Stomach (tissue), 9 donors: ENCODE data around the gene BACE2. TPM values are rescaled to one million over a fixed set of nuclear protein-coding genes. Genes with fewer than 3 reads are reported as not detected.

ENCODE experiments used
- DNase-seq, 2 donors: peaks; one replicate each; pipeline versions ENCODE4 v3.0.0 to v3.0.0-alpha.2; 2013 to 2019
- H3K27ac ChIP-seq, 5 donors: fragments of 200-600 bp in 4 of 5; sonication (generic) in 4 of 5; one replicate each; pipeline ENCODE4 v1.5.1; 2013 to 2019; ENCODE audit warnings: mild to moderate bottlenecking in 1 of 5, moderate library complexity in 1 of 5
- H3K27me3 ChIP-seq, 3 donors: fragments of 200-600 bp; sonication (generic); one replicate each; pipeline ENCODE4 v1.5.1; 2017 to 2019; ENCODE audit warnings: mixed run types in 1 of 3
- H3K36me3 ChIP-seq, 4 donors: fragments of 200-600 bp; sonication (generic); 1 replicate in 3 of 4; 2 replicates in 1 of 4; pipeline ENCODE4 v1.5.1; 2016 to 2019
- H3K4me1 ChIP-seq, 4 donors: fragments of 200-600 bp; sonication (generic); one replicate each; pipeline ENCODE4 v1.5.1; 2016 to 2019
- H3K4me3 ChIP-seq, 4 donors: fragments of 200-600 bp; sonication (generic) in 3 of 4; one replicate each; pipeline ENCODE4 v1.5.1; 2016 to 2019; ENCODE audit warnings: mild to moderate bottlenecking in 1 of 4
- H3K9me3 ChIP-seq, 4 donors: fragments of 200-600 bp; sonication (generic); one replicate each; pipeline ENCODE4 v1.5.1; 2016 to 2019
- CTCF ChIP-seq, 7 experiments: fragments of 450-650 bp in 4 of 7; fragments of 200-600 bp in 3 of 7; sonication (generic) in 3 of 7; IDR thresholded peaks; one replicate each; pipeline ENCODE4 v1.5.1; 2016 to 2019; ENCODE audit warnings: antibody characterized with exemption in 7 of 7, control low read depth in 2 of 7, mild to moderate bottlenecking in 1 of 7
- EP300 ChIP-seq: sonication (generic); formaldehyde crosslinking; IDR thresholded peaks from one replicate; pipeline ENCODE4 v1.6.1; 2017; ENCODE audit warnings: antibody characterized with exemption
- POLR2A ChIP-seq, 4 donors: fragments of 450-650 bp; IDR thresholded peaks; one replicate each; pipeline ENCODE4 v1.6.1; 2016; ENCODE audit warnings: antibody characterized with exemption in 4 of 4, control low read depth in 2 of 4, mild to moderate bottlenecking in 1 of 4, moderate library complexity in 1 of 4
- POLR2AphosphoS5 ChIP-seq, 3 donors: sonication (generic); formaldehyde crosslinking; IDR thresholded peaks; one replicate each; pipeline ENCODE4 v1.6.1; 2016; ENCODE audit warnings: antibody characterized with exemption in 3 of 3
- WGBS, 5 donors: extraction: QIAGEN DNeasy Blood & Tissue Kit in 3 of 5; methylation state at CpG; one replicate each; pipeline versions ENCODE4 v1.1.5 to v1.1.7; 2013 to 2018; 5-methylcytosine and 5-hydroxymethylcytosine counted together
- intact Hi-C: fragments of 100-400 bp; cut with DNase I; formaldehyde crosslinking; loops from one replicate; pipeline ENCODE4 v1.15.1; 2023; ENCODE audit warnings: low total_unique reads
- polyA plus RNA-seq, 3 donors: library from polyadenylated mRNA; stranded (reverse); fragments of 200-250 nt; gene quantifications; one replicate each; pipeline ENCODE4 v1.2.3, GENCODE V29; 2013
- total RNA-seq, 5 donors: library from RNA; depleted of rRNA; stranded (reverse); fragments of >200 nt; gene quantifications; one replicate each; pipeline versions ENCODE4 v1.1.0 to v1.2.3, GENCODE V29; 2014 to 2016
- donor health status: healthy with polysubstance abuse.
- donor health status: Bipolar disorder and iron deficiency.
- donor health status: healthy.

BACE2 gene
- total and polyA plus RNA-seq, 8 donors: 7.6 to 244 (median 51.4) TPM

- WGBS, 5 donors: 87 to 93% (median 89%) methylated on average over 5 of the region's 5 CpGs
These were observed 5.9 kb upstream of the BACE2 start for GRCh38 chr21:41162096-41162495.

GRCh38 chr21:41163091-41163490 lies 4.9 kb upstream of the BACE2 start:
- no peaks in the 10 kb centered on the region for H3K36me3 ChIP-seq

More at GRCh38 chr21:41162096-41162495, 5.9 kb upstream of the BACE2 start:
- H3K9me3 ChIP-seq: peaks cover 0 to 11% (median 0%) of the 10 kb centered on the region in 4 donors
- H3K27me3 ChIP-seq: peaks cover 0 to 4% (median 0%) of the 10 kb centered on the region in 3 donors
- peaks cover 11 to 21% (median 16%) of the 10 kb centered on the region in 4 donors for H3K4me1 ChIP-seq
- H3K4me3 ChIP-seq: no peak overlapping the region
- H3K36me3 ChIP-seq: no peaks in the 10 kb centered on the region
- H3K27ac ChIP-seq: no peak overlapping the region
- DNase-seq: no peak
- intact Hi-C loops: no loop called here
- TF ChIP-seq POLR2A (IDR thresholded peaks at IDR 0.05): no peak
- no peak for TF ChIP-seq CTCF (IDR thresholded peaks at IDR 0.05)
- no peak for TF ChIP-seq EP300
- TF ChIP-seq POLR2AphosphoS5 (IDR thresholded peaks at IDR 0.05): no peak

GRCh38 chr21:41164052-41164451 lies 3.9 kb upstream of the BACE2 start:
- 43 to 76% (median 61%) methylated on average over 4 of the region's 4 CpGs for WGBS, 5 donors
- DNase-seq: no peak

More at GRCh38 chr21:41163091-41163490, 4.9 kb upstream of the BACE2 start:
- intact Hi-C loops: no loop called here
- Histone ChIP-seq H3K9me3 (peaks cover 0 to 7% (median 0%) of the 10 kb centered on the region in 4 donors), H3K27me3 (peaks cover 0 to 14% (median 0%) of the 10 kb centered on the region in 3 donors), H3K27ac (no peak overlapping the region), H3K4me3 (no peak overlapping the region), H3K4me1 (peaks cover 13 to 26% (median 19%) of the 10 kb centered on the region in 4 donors)
- WGBS, 5 donors: 92 to 97% (median 93%) methylated on average over 8 of the region's 8 CpGs
- no peak for DNase-seq
- no peak for TF ChIP-seq POLR2A (IDR thresholded peaks at IDR 0.05)
- no peak for TF ChIP-seq EP300
- no peak for TF ChIP-seq CTCF (IDR thresholded peaks at IDR 0.05)
- no peak for TF ChIP-seq POLR2AphosphoS5 (IDR thresholded peaks at IDR 0.05)

GRCh38 chr21:41164981-41165655 lies 2.8 kb upstream of the BACE2 start:
- Histone ChIP-seq H3K9me3 (no peaks in the 10 kb centered on the region), H3K36me3 (no peaks in the 10 kb centered on the region), H3K4me3 (no peak overlapping the region), H3K27ac (peak overlapping the region; percentile 65 to 98 (median 86)), H3K27me3 (peaks cover 0 to 20% (median 0%) of the 10 kb centered on the region in 3 donors), H3K4me1 (peaks cover 15 to 40% (median 30%) of the 10 kb centered on the region in 4 donors)
- DNase-seq: peak; percentile 85 to 89
- TF ChIP-seq EP300 (no peak), CTCF (IDR thresholded peaks at IDR 0.05) (no peak), POLR2AphosphoS5 (IDR thresholded peaks at IDR 0.05) (peak in 2 of 3 donors; percentile 85 to 91), POLR2A (IDR thresholded peaks at IDR 0.05) (no peak)
- WGBS, 5 donors: 22 to 59% (median 36%) methylated on average over 11 of the region's 11 CpGs
- intact Hi-C loops: no loop called here

More at GRCh38 chr21:41164052-41164451, 3.9 kb upstream of the BACE2 start:
- Histone ChIP-seq H3K36me3 (no peaks in the 10 kb centered on the region), H3K9me3 (no peaks in the 10 kb centered on the region), H3K4me3 (no peak overlapping the region), H3K4me1 (peaks cover 14 to 32% (median 20%) of the 10 kb centered on the region in 4 donors), H3K27me3 (peaks cover 0 to 20% (median 0%) of the 10 kb centered on the region in 3 donors), H3K27ac (peak overlapping the region in 4 of 5 donors; percentile 65 to 98 (median 84))
- TF ChIP-seq EP300 (no peak), POLR2A (IDR thresholded peaks at IDR 0.05) (no peak), POLR2AphosphoS5 (IDR thresholded peaks at IDR 0.05) (no peak), CTCF (IDR thresholded peaks at IDR 0.05) (no peak)
- intact Hi-C loops: no loop called here
